Adipocyte (in vitro differentiated cells): ENCODE results near the gene RASA2.

ENCODE experiments used
- DNase-seq: peaks from one replicate; pipeline ENCODE4 v3.0.0-alpha.2; 2015; ENCODE audit warnings: low read depth
- H3K27me3 ChIP-seq: replicated peaks from 2 replicates; pipeline ENCODE4 v1.7.0; 2013; ENCODE audit warnings: mild to moderate bottlenecking, low read length, moderate library complexity; ENCODE audit not compliant: control insufficient read depth, insufficient read depth
- H3K36me3 ChIP-seq: 2 replicates; pipeline ENCODE4 v1.7.0; 2013; ENCODE audit warnings: low read length, mild to moderate bottlenecking, moderate library complexity; ENCODE audit not compliant: control insufficient read depth, insufficient read depth, severe bottlenecking
- H3K4me1 ChIP-seq: 2 replicates; pipeline ENCODE4 v1.7.0; 2013; ENCODE audit warnings: mild to moderate bottlenecking, low read length, moderate library complexity; ENCODE audit not compliant: control insufficient read depth, insufficient read depth
- H3K4me3 ChIP-seq: 2 replicates; pipeline ENCODE4 v1.7.0; 2013; ENCODE audit warnings: mild to moderate bottlenecking, low read length, moderate library complexity
- H3K9ac ChIP-seq: 2 replicates; pipeline ENCODE4 v1.7.0; 2013; ENCODE audit warnings: mild to moderate bottlenecking, low read length, moderate library complexity
- H3K9me3 ChIP-seq: 2 replicates; pipeline ENCODE4 v1.7.0; 2013; ENCODE audit warnings: mild to moderate bottlenecking, low read length, moderate library complexity; ENCODE audit not compliant: control insufficient read depth

Gene RASA2

DNA sequence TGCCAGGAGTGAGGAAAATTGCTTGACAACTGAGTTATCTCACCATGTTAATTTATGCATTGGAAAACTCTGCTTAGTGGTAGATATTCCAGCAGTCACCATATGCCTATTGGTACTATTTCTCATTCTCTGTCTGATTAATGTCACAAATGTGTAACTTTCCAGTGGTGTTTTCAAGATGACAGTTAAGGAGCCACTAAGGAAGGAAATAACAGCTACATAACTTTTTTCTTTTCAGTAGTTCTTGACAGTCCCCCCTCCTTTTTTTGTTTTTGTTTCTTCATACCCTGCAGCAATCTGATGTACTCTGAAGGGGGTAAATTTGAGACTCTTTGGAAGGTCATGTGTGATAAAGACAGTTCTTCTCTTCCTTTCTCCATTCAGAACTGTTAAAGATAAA lies 13.1 kb downstream of the RASA2 start:
- Histone ChIP-seq H3K9ac (no peak overlapping the region), H3K4me3 (no peak overlapping the region), H3K9me3 (no peaks in the 10 kb centered on the region), H3K36me3 (no peaks in the 10 kb centered on the region), H3K27me3 (no peaks in the 10 kb centered on the region), H3K4me1 (peaks cover 5% of the 10 kb centered on the region)
- DNase-seq = no peak

DNA sequence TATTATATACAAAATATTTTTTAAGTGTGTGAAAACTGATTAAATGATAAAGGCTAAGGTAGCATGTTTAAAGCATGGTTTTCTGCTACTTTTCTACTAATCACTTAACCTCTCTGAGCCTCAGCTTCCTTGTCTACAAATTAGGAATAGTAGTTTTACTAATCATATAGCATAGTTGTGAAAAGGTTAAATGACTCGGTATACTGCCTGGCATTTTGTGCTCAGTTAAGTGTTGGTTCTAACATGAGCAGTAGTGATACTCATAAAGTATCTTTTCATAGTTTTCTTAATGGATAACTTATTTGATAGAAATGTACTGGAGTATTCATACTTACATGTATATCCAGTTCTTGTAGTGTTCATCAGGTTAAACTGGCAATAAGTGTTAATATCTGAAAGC lies 13.6 kb downstream of the RASA2 start:
- DNase-seq = no peak
- Histone ChIP-seq H3K9me3 (no peaks in the 10 kb centered on the region), H3K9ac (no peak overlapping the region), H3K27me3 (no peaks in the 10 kb centered on the region), H3K36me3 (no peaks in the 10 kb centered on the region), H3K4me3 (no peak overlapping the region), H3K4me1 (peaks cover 5% of the 10 kb centered on the region)

- H3K4me1 ChIP-seq = peaks cover 5% of the 10 kb centered on the region
- no peaks in the 10 kb centered on the region for H3K27me3 ChIP-seq
- DNase-seq = no peak
- no peak overlapping the region for H3K9ac ChIP-seq
- H3K4me3 ChIP-seq = no peak overlapping the region
- no peaks in the 10 kb centered on the region for H3K36me3 ChIP-seq
- H3K9me3 ChIP-seq = no peaks in the 10 kb centered on the region
These were observed 18.3 kb downstream of the RASA2 start for GRCh38 chr3:141505166-141505565.

GRCh38 chr3:141506071-141506470 lies 19.2 kb downstream of the RASA2 start:
- no peak overlapping the region for H3K9ac ChIP-seq
- H3K27me3 ChIP-seq = no peaks in the 10 kb centered on the region
- peaks cover 5% of the 10 kb centered on the region for H3K4me1 ChIP-seq
- H3K9me3 ChIP-seq = no peaks in the 10 kb centered on the region
- no peak overlapping the region for H3K4me3 ChIP-seq
- no peak for DNase-seq
- H3K36me3 ChIP-seq = no peaks in the 10 kb centered on the region

DNA sequence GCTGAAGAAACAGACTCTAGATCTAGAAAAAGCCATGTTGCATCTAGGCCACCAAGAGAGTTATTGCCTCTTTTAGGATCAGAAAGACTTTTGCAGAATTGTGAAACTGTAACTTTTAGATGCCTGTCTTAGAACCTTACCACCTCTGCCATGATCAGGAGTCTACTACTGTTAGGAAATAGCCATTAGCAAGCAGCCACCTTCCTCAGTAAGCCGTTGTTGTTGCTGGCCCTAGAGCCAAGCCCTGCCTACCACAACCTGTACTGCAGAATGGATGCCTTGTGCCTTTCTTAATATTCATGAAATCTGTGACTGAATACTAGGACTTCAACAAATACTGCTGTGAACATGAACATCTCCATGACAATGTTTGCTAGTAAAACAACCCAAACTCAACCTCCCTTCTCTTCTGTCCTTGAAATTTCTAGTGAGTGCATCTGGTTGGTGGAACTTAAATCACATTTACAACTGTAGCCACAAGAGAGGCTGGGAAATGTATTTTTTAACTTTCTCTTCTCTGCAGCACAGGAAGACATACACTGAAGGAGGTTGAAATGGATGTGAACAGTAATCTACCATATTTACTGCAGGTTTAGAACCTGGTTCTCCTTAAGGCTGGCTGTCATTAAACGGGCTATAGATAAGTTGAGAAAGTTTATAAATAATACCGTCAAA lies 20.7 kb downstream of the RASA2 start:
- no peaks in the 10 kb centered on the region for H3K4me1 ChIP-seq
- DNase-seq = no peak
- no peaks in the 10 kb centered on the region for H3K36me3 ChIP-seq
- no peak overlapping the region for H3K4me3 ChIP-seq
- H3K27me3 ChIP-seq = no peaks in the 10 kb centered on the region
- H3K9me3 ChIP-seq = no peaks in the 10 kb centered on the region
- no peak overlapping the region for H3K9ac ChIP-seq

- no peak overlapping the region for H3K4me3 ChIP-seq
- no peaks in the 10 kb centered on the region for H3K4me1 ChIP-seq
- H3K27me3 ChIP-seq = no peaks in the 10 kb centered on the region
- no peak for DNase-seq
- no peaks in the 10 kb centered on the region for H3K9me3 ChIP-seq
- no peaks in the 10 kb centered on the region for H3K36me3 ChIP-seq
- no peak overlapping the region for H3K9ac ChIP-seq
These were observed 21.2 kb downstream of the RASA2 start for GRCh38 chr3:141508067-141508436.

DNA sequence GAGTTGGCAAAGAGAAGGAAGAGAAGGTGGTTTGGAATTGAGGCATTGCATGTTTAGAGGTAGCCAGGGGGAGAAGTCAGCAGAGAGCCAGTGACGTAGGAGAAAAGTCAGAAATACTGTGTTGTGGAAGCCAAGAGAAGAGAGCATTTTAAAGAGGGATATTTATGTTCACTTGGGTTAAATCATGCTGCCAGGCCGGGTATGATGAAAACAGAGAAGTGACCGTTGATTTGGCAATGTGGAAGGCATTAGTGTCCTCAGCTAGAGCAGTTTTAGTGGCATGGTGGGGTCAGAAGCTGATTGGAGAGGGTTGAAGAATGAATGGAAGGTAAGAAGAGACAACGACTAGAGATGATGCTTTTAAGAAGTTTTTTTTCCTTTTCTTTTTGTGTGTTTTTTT lies 24.5 kb downstream of the RASA2 start:
- H3K36me3 ChIP-seq = peaks cover 15% of the 10 kb centered on the region
- no peak for DNase-seq
- no peak overlapping the region for H3K4me3 ChIP-seq
- no peaks in the 10 kb centered on the region for H3K9me3 ChIP-seq
- H3K4me1 ChIP-seq = no peaks in the 10 kb centered on the region
- no peaks in the 10 kb centered on the region for H3K27me3 ChIP-seq
- no peak overlapping the region for H3K9ac ChIP-seq

- Histone ChIP-seq H3K27me3 (no peaks in the 10 kb centered on the region), H3K36me3 (peaks cover 35% of the 10 kb centered on the region), H3K9me3 (no peaks in the 10 kb centered on the region), H3K4me1 (no peaks in the 10 kb centered on the region), H3K9ac (no peak overlapping the region), H3K4me3 (no peak overlapping the region)
- no peak for DNase-seq
These were observed 27.6 kb downstream of the RASA2 start for GRCh38 chr3:141514382-141514781.

GRCh38 chr3:141519587-141519986 lies 32.8 kb downstream of the RASA2 start:
- Histone ChIP-seq H3K4me1 (no peaks in the 10 kb centered on the region), H3K27me3 (no peaks in the 10 kb centered on the region), H3K36me3 (peaks cover 38% of the 10 kb centered on the region)

GRCh38 chr3:141521781-141522180 lies 35.0 kb downstream of the RASA2 start:
- H3K27me3 ChIP-seq = no peaks in the 10 kb centered on the region
- no peaks in the 10 kb centered on the region for H3K4me1 ChIP-seq
- no peak overlapping the region for H3K4me3 ChIP-seq
- peaks cover 31% of the 10 kb centered on the region for H3K36me3 ChIP-seq
- DNase-seq = no peak
- H3K9ac ChIP-seq = no peak overlapping the region
- H3K9me3 ChIP-seq = no peaks in the 10 kb centered on the region

More at GRCh38 chr3:141519587-141519986, 32.8 kb downstream of the RASA2 start:
- H3K4me3 ChIP-seq = no peak overlapping the region
- no peaks in the 10 kb centered on the region for H3K9me3 ChIP-seq
- no peak for DNase-seq
- H3K9ac ChIP-seq = no peak overlapping the region

- Histone ChIP-seq H3K9ac (no peak overlapping the region), H3K36me3 (peaks cover 19% of the 10 kb centered on the region), H3K4me3 (no peak overlapping the region), H3K27me3 (no peaks in the 10 kb centered on the region), H3K9me3 (no peaks in the 10 kb centered on the region), H3K4me1 (peaks cover 4% of the 10 kb centered on the region)
- DNase-seq = peak; percentile 36
These were observed 37.0 kb downstream of the RASA2 start for GRCh38 chr3:141523615-141524375.
